GM23338 (cell line): ENCODE data around the gene PSMA7.

Experiments used
- CREB1 ChIP-seq: fragments of 250-450 bp; sonication (Bioruptor Pico); IDR thresholded peaks from 2 replicates; pipeline ENCODE4 v1.5.0; 2020; ENCODE audit warnings: low read depth, mild to moderate bottlenecking, moderate library complexity
- NANOG ChIP-seq: IDR thresholded peaks from 2 replicates; pipeline ENCODE4 v1.6.1; 2016; ENCODE audit warnings: antibody characterized with exemption, borderline replicate concordance
- TF ChIP-seq, protein P1 (sequence below), 2 experiments: fragments of 200-600 bp in 1 of 2; sonication (generic) in 1 of 2; conservative IDR thresholded peaks; 2 replicates each; pipeline versions ENCODE4 v1.5.1 to v1.6.1; 2016 to 2017; ENCODE audit warnings: antibody characterized with exemption in 2 of 2, low read depth in 2 of 2, mild to moderate bottlenecking in 2 of 2, moderate library complexity in 1 of 2

DNA sequence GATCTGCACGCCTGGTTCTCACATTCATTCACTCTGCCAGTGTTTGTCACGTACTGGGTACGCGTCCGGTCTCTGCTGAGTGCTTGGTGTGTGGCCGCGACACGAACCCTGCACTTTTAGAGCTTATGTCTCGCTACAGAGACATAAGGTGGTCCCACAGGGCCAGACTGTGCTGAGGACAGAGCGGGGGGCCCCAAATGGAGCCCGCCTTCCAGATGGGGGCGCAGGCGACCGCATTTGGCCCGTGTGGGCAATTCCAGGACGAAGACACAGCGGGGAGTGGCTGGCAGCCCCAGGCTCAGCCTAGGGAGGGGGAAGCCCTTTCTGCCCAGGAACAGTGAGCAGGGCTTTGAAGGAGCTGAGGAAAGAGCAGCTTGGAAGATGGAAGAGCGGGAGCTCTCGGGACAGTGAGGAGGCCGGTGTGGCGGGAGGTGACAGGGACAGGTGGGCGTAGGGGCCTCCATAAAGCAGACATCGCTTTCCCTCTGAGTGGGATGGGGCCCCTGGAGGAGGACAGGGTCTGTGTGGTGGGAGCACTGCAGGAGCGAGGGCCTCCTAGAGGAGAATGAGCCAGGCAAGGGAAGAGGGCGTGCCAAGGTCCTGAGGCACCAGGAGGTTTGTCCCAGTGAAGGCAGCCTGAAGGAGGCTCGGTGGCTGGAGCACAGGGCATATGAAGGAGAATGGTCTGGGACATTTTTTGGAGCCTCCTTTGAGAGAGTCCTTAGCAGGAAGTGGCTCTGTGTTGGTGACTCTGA, 31.9 kb upstream of the PSMA7 start:
- TF ChIP-seq, protein P1, sequence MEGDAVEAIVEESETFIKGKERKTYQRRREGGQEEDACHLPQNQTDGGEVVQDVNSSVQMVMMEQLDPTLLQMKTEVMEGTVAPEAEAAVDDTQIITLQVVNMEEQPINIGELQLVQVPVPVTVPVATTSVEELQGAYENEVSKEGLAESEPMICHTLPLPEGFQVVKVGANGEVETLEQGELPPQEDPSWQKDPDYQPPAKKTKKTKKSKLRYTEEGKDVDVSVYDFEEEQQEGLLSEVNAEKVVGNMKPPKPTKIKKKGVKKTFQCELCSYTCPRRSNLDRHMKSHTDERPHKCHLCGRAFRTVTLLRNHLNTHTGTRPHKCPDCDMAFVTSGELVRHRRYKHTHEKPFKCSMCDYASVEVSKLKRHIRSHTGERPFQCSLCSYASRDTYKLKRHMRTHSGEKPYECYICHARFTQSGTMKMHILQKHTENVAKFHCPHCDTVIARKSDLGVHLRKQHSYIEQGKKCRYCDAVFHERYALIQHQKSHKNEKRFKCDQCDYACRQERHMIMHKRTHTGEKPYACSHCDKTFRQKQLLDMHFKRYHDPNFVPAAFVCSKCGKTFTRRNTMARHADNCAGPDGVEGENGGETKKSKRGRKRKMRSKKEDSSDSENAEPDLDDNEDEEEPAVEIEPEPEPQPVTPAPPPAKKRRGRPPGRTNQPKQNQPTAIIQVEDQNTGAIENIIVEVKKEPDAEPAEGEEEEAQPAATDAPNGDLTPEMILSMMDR (conservative IDR thresholded peaks at IDR 0.05; ENCODE audit: low read depth in 2 of 2), result peak in 1 of 2 experiments; percentile 26; a peak in 2 of 4 replicates
- TF ChIP-seq NANOG (no peak), CREB1 (CRISPR knock-in tag) (no peak)
